Breast epithelium (tissue), 3 donors: ENCODE data around the gene OGFOD3.

ENCODE experiments used
- POLR2A ChIP-seq: fragments of 450-650 bp; IDR thresholded peaks from one replicate; pipeline ENCODE4 v1.6.1; 2016; ENCODE audit warnings: antibody characterized with exemption, mild to moderate bottlenecking, moderate library complexity
- POLR2AphosphoS5 ChIP-seq, 3 donors: sonication (generic); formaldehyde crosslinking; IDR thresholded peaks; one replicate each; pipeline ENCODE4 v1.6.1; 2017; ENCODE audit warnings: antibody characterized with exemption in 3 of 3
- TF ChIP-seq, protein P1 (sequence below), 3 donors: fragments of 450-650 bp; IDR thresholded peaks; one replicate each; pipeline ENCODE4 v1.5.1; 2016 to 2017; ENCODE audit warnings: antibody characterized with exemption in 3 of 3, mild to moderate bottlenecking in 3 of 3, moderate library complexity in 3 of 3

DNA sequence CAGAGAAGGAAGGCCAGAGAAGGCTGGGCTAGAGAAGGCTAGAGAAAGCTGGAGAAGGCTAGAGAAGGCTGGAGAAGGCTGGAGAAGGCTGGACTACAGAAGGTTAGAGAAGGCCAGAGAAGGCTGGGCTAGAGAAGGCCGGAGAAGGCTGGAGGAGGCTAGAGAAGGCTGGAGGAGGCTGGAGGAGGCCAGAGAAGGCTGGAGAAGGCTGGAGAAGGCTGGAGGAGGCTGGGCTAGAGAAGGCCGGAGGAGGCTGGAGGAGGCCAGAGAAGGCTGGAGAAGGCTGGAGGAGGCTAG, 6.4 kb upstream of the OGFOD3 start:
- TF ChIP-seq POLR2A (no peak), POLR2AphosphoS5 (IDR thresholded peaks at IDR 0.05) (no peak)
- TF ChIP-seq, protein P1, sequence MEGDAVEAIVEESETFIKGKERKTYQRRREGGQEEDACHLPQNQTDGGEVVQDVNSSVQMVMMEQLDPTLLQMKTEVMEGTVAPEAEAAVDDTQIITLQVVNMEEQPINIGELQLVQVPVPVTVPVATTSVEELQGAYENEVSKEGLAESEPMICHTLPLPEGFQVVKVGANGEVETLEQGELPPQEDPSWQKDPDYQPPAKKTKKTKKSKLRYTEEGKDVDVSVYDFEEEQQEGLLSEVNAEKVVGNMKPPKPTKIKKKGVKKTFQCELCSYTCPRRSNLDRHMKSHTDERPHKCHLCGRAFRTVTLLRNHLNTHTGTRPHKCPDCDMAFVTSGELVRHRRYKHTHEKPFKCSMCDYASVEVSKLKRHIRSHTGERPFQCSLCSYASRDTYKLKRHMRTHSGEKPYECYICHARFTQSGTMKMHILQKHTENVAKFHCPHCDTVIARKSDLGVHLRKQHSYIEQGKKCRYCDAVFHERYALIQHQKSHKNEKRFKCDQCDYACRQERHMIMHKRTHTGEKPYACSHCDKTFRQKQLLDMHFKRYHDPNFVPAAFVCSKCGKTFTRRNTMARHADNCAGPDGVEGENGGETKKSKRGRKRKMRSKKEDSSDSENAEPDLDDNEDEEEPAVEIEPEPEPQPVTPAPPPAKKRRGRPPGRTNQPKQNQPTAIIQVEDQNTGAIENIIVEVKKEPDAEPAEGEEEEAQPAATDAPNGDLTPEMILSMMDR (IDR thresholded peaks at IDR 0.05) = no peak
